Central memory CD8-positive, alpha-beta T cell (primary cell): ENCODE results near the gene MN1.

Experiments
- ATAC-seq: fragments of 150-1000 bp; cut with Tn5 transposase; replicated peaks from 2 replicates; pipeline ENCODE4 v1.10.0; 2022; ENCODE audit warnings: mild to moderate bottlenecking, moderate FRiP score, moderate number of reproducible peaks; ENCODE audit not compliant: poor library complexity, severe bottlenecking; ENCODE audit errors: extremely low read depth
- DNase-seq, 2 donors: peaks; one replicate each; pipeline ENCODE4 v3.0.0; 2021; ENCODE audit warnings: low spot score in 2 of 2
- H3K27ac Mint-ChIP-seq: one replicate; pipeline ENCODE4 v1.8.0; 2022; ENCODE audit warnings: low read depth, mild to moderate bottlenecking, moderate library complexity, mixed read lengths
- H3K27me3 Mint-ChIP-seq: one replicate; pipeline ENCODE4 v1.8.0; 2022; ENCODE audit warnings: mixed read lengths
- H3K36me3 Mint-ChIP-seq: one replicate; pipeline ENCODE4 v1.8.0; 2022; ENCODE audit warnings: mild to moderate bottlenecking, moderate library complexity, mixed read lengths; ENCODE audit not compliant: insufficient read depth
- H3K4me1 Mint-ChIP-seq: one replicate; pipeline ENCODE4 v1.8.0; 2022; ENCODE audit warnings: mixed read lengths
- H3K4me3 Mint-ChIP-seq: one replicate; pipeline ENCODE4 v1.8.0; 2022; ENCODE audit warnings: mild to moderate bottlenecking, moderate library complexity, mixed read lengths
- H3K9me3 Mint-ChIP-seq: one replicate; pipeline ENCODE4 v1.8.0; 2022; ENCODE audit warnings: mixed read lengths

MN1 gene

GRCh38 chr22:27801616-27802345 lies at the start of gene MN1:
TSS of gene MN1 (minus strand) at chr22:27801756. CDS start at chr22:27800543, 1,213 bp downstream.
- Mint-ChIP-seq H3K4me3 (peak within 1 kb of the TSS; percentile 83), H3K27ac (no peak within 1 kb of the TSS), H3K4me1 (peaks cover 22% of the 10 kb centered on the region), H3K27me3 (peaks cover 26% of the 10 kb centered on the region), H3K36me3 (no peaks in the 10 kb centered on the region), H3K9me3 (no peaks in the 10 kb centered on the region)
- DNase-seq = no peak
- peak; percentile 47 for ATAC-seq

- no peak overlapping the region for H3K27ac Mint-ChIP-seq
- no peaks in the 10 kb centered on the region for H3K9me3 Mint-ChIP-seq
- no peaks in the 10 kb centered on the region for H3K27me3 Mint-ChIP-seq
- H3K4me1 Mint-ChIP-seq = peaks cover 27% of the 10 kb centered on the region
- peaks cover 30% of the 10 kb centered on the region for H3K36me3 Mint-ChIP-seq
- no peak for DNase-seq
- no peak overlapping the region for H3K4me3 Mint-ChIP-seq
- no peak for ATAC-seq
These were observed 48.5 kb upstream of the MN1 start for GRCh38 chr22:27850000-27850521.

DNA sequence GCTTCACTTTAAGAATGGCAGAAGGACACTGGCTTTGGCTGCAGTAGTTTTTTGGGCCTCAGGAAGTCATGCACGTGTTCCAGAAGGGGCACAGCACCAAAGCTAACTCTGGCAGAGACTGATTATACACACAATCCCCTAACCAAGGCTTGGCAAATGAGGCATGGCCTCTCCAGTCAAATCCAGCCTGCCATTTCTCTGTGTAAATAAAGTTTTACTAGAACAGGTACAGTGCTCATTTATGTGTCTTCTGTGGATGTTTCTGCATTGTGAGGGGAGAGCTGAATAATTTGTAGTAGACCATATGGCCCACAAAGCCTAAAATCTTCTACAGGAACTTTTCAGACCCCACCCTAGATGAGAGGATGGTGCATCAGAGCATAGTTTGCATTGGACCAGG lies 46.4 kb upstream of the MN1 start:
- Mint-ChIP-seq H3K4me1 (peaks cover 9% of the 10 kb centered on the region), H3K4me3 (no peak overlapping the region), H3K27me3 (no peaks in the 10 kb centered on the region), H3K36me3 (peaks cover 25% of the 10 kb centered on the region), H3K9me3 (no peaks in the 10 kb centered on the region), H3K27ac (no peak overlapping the region)
- no peak for ATAC-seq
- no peak for DNase-seq

DNA sequence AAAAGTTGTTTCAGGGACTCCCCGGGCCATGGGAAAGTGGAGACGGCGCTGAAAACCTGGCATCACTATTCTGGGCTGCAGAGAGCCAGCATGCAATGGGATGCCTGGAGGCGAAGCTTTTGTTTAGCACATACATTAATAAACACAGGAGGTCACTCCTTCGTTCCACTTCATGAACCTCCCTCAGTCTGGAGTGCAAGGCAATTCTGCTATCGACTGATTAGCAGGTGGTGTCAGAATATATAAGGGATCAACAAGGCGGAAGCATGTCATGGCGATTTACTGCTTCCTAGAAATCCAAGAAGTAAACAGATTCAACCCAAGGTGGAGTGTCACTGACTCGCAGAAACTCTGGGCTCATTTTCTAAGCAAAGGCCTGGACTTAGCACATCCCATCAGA lies 45.4 kb upstream of the MN1 start:
- DNase-seq (no peak), ATAC-seq (no peak)
- H3K4me1 Mint-ChIP-seq = peaks cover 9% of the 10 kb centered on the region
- no peak overlapping the region for H3K27ac Mint-ChIP-seq
- no peaks in the 10 kb centered on the region for H3K9me3 Mint-ChIP-seq
- no peak overlapping the region for H3K4me3 Mint-ChIP-seq
- peaks cover 20% of the 10 kb centered on the region for H3K36me3 Mint-ChIP-seq
- no peaks in the 10 kb centered on the region for H3K27me3 Mint-ChIP-seq

- Mint-ChIP-seq H3K27ac (no peak overlapping the region), H3K4me1 (peaks cover 9% of the 10 kb centered on the region), H3K4me3 (no peak overlapping the region), H3K36me3 (peaks cover 16% of the 10 kb centered on the region), H3K9me3 (no peaks in the 10 kb centered on the region), H3K27me3 (no peaks in the 10 kb centered on the region)
- ATAC-seq (no peak), DNase-seq (no peak)
These were observed 44.7 kb upstream of the MN1 start for GRCh38 chr22:27846248-27846757.

DNA sequence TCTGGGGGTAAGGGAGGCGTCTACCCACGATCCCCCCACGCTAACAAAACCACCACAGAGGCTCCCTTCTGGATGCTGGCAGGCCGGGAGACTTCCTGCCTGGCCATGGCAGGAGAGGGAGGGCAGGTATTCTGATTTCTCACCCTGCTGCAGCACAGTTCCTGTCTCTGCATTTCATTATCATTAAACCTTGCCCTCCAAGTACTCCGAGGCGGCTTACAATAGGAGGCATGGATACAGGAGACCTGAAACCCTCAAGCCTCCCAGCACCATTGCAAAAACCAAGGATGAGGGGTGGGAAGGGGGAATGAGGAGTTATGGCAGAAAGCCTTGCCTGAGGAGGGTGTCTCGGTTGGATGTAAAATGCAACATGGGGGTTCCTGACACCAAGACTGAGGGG lies 44.1 kb upstream of the MN1 start:
- no peak overlapping the region for H3K4me3 Mint-ChIP-seq
- H3K9me3 Mint-ChIP-seq = no peaks in the 10 kb centered on the region
- DNase-seq (no peak), ATAC-seq (no peak)
- H3K27ac Mint-ChIP-seq = no peak overlapping the region
- H3K4me1 Mint-ChIP-seq = peaks cover 9% of the 10 kb centered on the region
- peaks cover 18% of the 10 kb centered on the region for H3K36me3 Mint-ChIP-seq
- no peaks in the 10 kb centered on the region for H3K27me3 Mint-ChIP-seq

GRCh38 chr22:27844656-27845591 lies 43.4 kb upstream of the MN1 start:
- ATAC-seq = no peak
- DNase-seq = no peak
- H3K9me3 Mint-ChIP-seq = no peaks in the 10 kb centered on the region
- H3K4me3 Mint-ChIP-seq = no peak overlapping the region
- peaks cover 15% of the 10 kb centered on the region for H3K36me3 Mint-ChIP-seq
- H3K27me3 Mint-ChIP-seq = no peaks in the 10 kb centered on the region
- H3K27ac Mint-ChIP-seq = no peak overlapping the region
- H3K4me1 Mint-ChIP-seq = peaks cover 9% of the 10 kb centered on the region

DNA sequence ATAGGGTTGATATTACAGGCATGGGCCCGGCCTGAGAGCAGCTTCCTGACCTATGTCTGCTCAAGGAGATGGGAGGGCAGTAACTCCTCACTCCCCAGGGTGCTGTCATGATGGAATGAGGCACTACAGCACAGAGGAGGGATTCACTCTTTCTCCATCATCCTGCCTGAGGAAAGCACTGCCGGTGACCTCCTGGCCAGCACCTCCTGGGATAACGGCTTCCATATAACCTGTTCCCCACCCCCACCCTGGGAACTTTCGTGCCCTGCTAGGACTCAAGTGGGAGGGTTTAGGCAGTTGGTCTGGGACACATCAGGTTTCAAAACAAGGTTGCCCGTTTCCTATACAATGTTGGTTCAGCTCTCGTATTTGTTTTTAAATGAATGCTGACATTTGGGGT lies 42.7 kb upstream of the MN1 start:
- Mint-ChIP-seq H3K4me1 (peaks cover 5% of the 10 kb centered on the region), H3K27ac (no peak overlapping the region), H3K27me3 (no peaks in the 10 kb centered on the region), H3K36me3 (peaks cover 11% of the 10 kb centered on the region), H3K9me3 (no peaks in the 10 kb centered on the region), H3K4me3 (no peak overlapping the region)
- DNase-seq (no peak), ATAC-seq (no peak)

DNA sequence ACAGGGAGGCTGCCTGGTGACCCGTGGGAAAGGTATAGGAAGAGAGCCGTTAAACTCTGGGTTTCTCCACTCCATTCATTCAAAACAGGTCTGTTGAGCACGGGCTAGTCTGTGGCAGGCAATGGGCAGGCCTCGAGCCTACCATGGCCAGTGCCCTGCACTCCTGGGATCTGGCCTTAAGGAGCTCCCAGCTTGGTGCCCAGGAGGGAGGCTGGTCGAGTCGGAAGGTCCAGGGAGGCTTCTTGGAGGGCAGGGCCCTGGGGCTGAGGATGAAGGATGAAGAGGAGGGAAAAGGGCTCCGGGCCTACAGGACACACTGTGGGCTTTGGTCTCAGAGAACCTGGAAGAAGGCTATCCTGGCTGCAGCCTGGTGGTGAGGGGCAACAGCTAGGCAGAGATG lies 41.9 kb upstream of the MN1 start:
- Mint-ChIP-seq H3K4me3 (no peak overlapping the region), H3K27me3 (no peaks in the 10 kb centered on the region), H3K36me3 (peaks cover 5% of the 10 kb centered on the region), H3K9me3 (peaks cover 5% of the 10 kb centered on the region), H3K4me1 (no peaks in the 10 kb centered on the region), H3K27ac (no peak overlapping the region)
- DNase-seq = no peak
- no peak for ATAC-seq

DNA sequence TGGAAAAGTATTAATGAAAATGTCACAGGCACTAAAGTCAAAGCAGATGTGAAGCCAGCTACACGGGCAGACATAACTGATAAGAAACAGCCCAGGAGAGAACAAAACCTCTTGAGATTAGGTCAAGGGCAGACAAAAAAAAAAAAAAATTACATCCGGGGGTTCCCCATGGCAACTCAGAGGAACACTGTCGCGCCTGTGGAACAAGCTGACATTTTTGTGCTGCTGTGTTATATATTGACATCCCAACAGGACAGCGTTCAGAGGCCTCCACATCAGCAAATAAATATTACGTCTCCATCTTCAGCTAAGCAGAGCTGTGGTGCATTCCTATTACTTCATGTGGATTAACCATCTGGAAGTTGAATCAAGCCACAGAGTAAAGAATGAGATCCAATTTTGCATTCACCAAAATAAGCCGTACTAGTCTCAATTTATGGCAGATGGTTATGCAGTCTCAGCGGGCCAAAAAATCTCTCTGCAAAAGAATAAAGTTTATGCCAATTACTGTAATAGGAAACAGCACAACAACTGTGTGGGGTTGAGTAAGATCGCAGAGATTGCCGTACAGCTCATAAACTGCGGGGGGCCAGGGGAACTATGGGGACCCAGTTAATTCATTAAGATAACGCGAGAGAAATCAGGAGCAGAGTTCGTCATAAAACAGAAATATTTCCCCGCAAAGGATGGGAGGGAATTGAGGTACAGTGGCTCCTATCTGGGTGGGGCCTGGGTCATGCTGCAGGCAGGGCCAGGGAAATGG lies 41.3 kb upstream of the MN1 start:
- DNase-seq = no peak
- peak overlapping the region; percentile 38 for H3K27ac Mint-ChIP-seq

GRCh38 chr22:27842201-27842600 lies 40.6 kb upstream of the MN1 start:
- Mint-ChIP-seq H3K4me1 (no peaks in the 10 kb centered on the region), H3K27ac (peak overlapping the region; percentile 38), H3K36me3 (peaks cover 2% of the 10 kb centered on the region), H3K9me3 (peaks cover 5% of the 10 kb centered on the region), H3K4me3 (no peak overlapping the region), H3K27me3 (no peaks in the 10 kb centered on the region)
- no peak for ATAC-seq
- no peak for DNase-seq

More for the DNA sequence above, 41.3 kb upstream of the MN1 start:
- H3K9me3 Mint-ChIP-seq = peaks cover 5% of the 10 kb centered on the region
- no peaks in the 10 kb centered on the region for H3K27me3 Mint-ChIP-seq
- no peaks in the 10 kb centered on the region for H3K4me1 Mint-ChIP-seq
- H3K36me3 Mint-ChIP-seq = peaks cover 2% of the 10 kb centered on the region
- H3K4me3 Mint-ChIP-seq = no peak overlapping the region
- no peak for ATAC-seq

- no peak overlapping the region for H3K27ac Mint-ChIP-seq
- H3K27me3 Mint-ChIP-seq = no peaks in the 10 kb centered on the region
- peaks cover 4% of the 10 kb centered on the region for H3K36me3 Mint-ChIP-seq
- no peak for ATAC-seq
- no peak overlapping the region for H3K4me3 Mint-ChIP-seq
- peaks cover 5% of the 10 kb centered on the region for H3K9me3 Mint-ChIP-seq
- H3K4me1 Mint-ChIP-seq = no peaks in the 10 kb centered on the region
- no peak for DNase-seq
These were observed 38.9 kb upstream of the MN1 start for GRCh38 chr22:27840436-27840835.
